RPMI7951 (cell line): ENCODE measurements around the gene GTF3C1. TPM values are rescaled to one million over a fixed set of nuclear protein-coding genes. Genes with fewer than 3 reads are reported as not detected.

Source experiments
- DNase-seq: peaks from one replicate; pipeline ENCODE4 v3.0.0-alpha.2; 2012; ENCODE audit warnings: low read depth
- total RNA-seq: library from RNA; depleted of rRNA; stranded (reverse); fragments of >200 nt; shearing (Covaris generic); gene quantifications from 2 replicates; pipeline ENCODE4 v1.2.3, GENCODE V29; 2014

GTF3C1 gene
- total RNA-seq, 1 experiment from 2014 or later = 35.9 TPM

DNA sequence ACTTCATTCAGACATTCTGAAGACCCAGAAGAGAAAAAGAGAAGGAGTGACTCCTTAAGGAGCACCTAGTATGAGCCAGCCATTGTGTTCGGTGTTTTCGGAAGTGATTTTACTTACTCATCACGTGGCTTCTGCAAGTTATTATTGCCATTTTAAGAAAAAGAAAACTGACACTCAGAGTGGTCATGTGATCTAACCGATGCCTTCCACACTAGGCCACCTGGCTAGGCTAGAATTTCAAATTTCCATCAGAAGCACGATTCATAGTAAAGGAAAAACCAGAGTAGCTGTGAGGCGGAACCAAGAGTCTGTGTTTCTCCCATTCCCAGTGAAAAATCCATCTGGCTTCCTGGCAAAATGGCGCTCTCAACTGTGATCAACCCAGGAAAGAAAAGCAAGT is 32.0 kb downstream of the GTF3C1 start:
- no peak for DNase-seq

DNA sequence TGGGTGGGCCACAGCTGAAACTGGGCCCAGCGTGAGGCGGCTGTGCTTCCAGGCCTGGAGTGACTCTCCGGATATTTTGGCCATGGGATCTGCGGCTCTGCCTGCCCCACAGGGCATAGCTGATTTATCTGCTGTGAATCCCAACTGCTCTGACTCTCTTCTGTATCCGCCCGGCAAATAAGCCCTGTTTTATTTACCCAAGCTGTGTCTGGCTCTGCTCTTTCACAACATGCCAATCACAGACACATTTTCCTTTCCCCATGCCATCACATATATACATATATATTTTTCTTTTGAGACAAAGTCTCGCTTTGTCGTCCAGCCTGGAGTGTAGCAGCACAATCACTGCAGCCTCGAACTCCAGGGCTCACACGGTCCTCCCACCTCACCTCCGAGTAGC is 33.3 kb downstream of the GTF3C1 start:
- DNase-seq = no peak

DNA sequence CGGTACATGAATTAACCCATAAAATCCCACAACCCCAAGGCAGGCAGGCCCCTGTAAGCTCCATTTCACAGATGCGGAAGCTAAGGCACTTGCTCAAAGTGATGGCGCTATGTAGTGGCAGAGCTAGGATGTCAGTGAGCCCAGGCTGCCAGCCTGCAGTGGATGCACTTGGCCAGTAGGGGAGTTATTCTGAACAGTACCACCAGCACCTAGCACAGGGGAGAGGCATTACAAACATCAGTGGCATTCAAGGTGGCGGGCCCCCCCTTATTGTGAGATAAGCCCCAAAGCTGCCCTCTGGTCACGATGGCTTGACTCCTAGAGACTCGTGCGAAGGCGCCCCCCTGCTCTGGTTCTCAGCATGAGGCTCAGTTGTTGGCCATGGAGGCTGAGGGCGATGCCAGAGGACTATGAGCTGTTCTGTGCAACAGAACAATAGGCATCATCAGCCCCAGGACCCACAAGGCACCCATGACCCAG is 33.8 kb downstream of the GTF3C1 start:
- peak; percentile 5 for DNase-seq

DNA sequence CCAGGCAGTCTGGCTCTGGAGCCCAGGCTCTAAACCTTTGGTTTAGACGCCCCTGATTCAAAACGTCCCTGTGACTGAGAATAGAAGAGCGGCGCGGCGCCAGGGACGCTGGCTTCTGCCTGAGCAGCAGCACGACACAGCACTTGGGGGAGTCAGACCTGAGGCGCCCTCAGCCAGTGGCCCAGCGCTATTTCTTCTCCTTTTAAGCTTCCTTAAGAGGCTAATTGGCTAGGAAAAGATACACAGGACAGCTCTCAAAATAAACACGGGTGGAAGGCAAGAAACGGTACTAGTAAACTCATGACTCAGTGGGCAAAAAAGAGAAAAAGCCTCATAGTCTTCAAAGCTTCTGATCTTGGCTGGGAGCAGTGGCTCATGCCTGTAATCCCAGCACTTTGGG is 34.9 kb downstream of the GTF3C1 start:
- DNase-seq = no peak

DNA sequence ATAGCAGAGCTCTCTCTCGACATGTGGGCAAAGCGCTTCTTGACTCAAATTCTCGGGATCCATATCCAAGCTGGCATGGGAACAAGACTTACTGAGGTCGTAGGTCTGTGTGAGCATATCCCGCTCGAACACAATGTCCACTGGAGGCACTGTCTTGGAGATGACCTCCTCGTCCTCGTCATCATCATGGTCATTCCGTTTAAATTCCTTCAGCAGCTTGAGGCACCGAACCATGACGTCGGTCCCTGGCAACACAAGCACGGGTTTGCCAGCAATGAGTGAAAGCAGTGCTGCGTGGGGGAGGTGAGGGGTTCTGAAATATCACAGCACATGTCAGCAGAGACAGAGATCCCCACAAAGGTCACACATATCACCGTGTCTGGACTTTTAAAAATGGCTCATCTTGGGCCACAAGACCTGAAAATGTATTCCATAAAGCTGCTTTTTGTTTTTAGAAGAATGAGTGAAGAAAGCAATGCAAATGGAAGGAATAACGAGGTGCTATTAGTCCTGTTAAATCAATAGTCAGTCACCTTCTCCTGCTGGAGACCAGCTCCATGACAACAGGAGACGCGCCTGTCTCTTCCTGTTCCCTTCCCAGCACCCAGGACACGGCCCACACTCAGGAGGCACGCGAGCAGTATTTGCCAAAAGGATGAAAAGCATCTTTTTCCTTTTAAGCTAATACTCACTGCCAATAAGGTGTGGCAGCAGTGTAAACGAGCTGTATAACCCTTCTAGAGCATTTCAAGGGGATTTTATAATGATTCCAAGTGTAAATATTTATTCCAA is 37.9 kb downstream of the GTF3C1 start:
- DNase-seq = no peak

DNA sequence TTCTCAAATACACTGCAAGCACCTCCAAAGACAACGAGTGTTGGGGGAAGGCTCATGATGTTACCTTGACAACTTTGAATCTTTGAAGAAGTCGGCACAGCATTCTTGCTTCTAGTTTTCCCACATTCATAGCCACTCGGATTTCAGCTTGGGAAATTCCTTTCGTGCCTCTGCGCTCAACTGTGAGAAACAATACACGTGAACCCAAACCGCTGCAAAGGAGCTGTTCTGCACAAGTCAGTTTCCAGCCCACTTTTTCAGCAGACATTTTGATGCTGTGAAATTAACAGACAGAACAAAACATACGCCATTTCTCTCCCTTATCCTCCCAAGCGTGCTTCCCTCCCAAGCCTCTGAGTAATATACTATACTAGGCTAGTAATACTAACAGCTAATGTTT is 41.2 kb downstream of the GTF3C1 start:
- DNase-seq = no peak

DNA sequence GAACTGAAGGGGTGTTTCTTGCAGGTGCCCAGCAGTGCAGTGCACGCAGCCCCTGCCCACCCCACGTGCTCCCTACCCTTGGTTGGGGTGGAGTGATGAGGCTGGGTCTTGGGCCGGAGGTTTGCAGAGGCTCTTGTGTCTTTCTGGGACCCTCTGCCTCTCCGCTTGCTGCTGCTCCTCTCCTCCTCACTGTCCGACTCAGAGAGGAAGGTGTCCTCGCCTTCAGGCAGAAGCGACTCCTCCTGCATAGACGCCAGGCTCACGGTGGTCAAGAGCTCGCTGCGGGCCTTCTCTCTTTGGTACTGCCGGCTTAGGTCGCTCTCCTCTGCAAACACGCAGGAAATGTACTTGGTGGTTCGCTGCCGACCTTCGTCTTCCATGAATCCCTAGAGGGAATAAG is 42.9 kb downstream of the GTF3C1 start:
- DNase-seq = no peak

DNA sequence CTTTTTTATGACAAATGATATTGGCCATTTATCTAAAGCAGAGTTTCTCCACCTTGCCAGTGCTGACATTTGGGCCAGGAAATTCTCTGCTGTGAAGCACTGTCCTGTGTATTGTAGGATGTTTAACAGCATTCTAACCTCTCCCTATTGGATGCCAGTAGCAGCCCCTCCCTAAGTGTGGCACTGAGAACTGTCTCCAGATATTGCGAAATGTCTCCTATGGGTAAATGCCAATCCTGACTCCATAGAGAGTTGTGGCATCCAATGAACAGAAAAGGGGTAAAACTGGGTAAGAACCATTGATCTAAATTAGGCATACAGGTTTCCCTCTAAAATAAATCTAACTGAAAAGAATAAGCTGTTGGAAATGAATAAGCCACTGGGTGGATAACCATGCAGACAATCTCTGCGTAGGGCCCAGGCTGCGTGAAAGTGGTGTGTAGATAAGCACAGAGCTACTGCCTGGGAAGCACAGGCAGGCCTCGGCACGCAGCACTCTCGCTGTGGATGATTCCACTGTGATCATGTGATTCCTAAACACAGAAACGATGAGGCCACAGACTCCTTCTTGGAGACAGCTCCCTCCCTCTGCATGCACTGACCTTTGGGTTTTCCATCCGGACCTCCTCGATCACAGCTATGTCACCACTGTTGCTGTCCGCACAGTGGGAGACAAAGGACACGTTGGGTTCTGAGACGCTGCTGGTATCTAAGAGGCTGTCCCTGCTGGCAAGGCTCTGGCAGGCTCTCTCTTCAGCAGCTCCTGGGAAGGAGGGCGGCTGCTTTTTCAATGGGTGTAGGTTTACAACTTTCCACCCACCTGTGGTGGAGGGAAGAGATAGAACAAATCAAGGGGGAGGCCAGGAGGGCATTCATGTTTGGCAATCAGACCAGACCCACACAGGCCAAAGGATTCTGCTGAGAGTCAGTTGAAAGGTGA is 44.1 kb downstream of the GTF3C1 start:
- DNase-seq = no peak

DNA sequence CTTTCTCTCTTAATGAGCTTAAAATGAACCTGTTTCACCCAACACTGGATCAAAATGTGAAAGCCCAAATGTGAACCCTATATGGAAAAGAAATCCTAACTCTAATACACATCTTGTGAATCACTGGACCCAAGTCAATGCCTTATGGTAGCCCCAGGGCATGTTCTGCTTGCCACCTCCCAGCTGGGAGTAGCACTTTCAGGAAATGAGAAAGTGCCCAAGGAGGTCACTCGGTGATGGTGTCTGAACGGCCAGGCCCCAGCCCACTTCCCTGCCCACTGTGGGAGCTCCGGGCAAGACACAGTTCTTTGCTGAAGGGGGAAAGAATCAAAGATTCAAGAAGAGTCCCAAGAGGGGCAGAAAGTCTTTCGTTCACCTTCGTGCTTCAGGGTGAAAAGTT is 46.1 kb downstream of the GTF3C1 start:
- peak; percentile 84 for DNase-seq

DNA sequence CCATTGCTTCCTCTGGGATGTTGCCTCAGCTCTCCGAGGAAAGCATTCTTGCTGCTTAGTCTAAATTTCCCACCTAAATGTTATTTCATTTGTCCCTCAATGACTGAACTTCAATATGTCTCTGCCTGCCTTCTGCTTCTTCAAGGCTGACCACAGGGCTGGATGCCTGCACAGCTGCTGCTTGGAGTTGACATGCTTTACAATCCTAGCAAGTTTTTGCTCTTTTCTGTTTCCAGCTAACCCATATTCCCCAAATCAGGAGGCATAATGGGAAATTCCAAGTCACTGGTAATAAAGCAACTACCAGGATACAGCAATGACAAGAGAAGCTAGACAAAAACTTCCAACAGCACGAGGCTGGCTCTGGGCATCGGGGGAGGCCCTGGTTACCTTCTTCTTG is 48.9 kb downstream of the GTF3C1 start:
- no peak for DNase-seq

DNA sequence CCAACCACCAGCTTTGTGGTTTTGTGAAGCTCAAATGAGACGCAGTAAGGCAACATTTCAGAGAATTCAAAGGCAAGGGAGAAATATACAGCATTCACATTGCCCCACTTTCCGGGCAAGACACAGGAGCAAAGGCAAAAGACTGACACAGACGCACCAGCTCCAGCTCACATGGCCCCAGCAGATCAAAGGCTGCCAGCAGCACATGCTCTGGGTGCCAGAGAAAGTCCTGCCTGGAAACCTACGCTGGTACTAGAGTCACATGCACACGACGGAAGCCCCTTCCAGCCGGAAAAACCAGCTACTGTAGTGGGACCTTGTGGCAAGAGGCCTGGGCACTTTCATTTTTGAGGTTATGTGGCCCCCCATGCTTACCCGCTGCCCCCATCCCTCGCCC is 50.1 kb downstream of the GTF3C1 start:
- no peak for DNase-seq

DNA sequence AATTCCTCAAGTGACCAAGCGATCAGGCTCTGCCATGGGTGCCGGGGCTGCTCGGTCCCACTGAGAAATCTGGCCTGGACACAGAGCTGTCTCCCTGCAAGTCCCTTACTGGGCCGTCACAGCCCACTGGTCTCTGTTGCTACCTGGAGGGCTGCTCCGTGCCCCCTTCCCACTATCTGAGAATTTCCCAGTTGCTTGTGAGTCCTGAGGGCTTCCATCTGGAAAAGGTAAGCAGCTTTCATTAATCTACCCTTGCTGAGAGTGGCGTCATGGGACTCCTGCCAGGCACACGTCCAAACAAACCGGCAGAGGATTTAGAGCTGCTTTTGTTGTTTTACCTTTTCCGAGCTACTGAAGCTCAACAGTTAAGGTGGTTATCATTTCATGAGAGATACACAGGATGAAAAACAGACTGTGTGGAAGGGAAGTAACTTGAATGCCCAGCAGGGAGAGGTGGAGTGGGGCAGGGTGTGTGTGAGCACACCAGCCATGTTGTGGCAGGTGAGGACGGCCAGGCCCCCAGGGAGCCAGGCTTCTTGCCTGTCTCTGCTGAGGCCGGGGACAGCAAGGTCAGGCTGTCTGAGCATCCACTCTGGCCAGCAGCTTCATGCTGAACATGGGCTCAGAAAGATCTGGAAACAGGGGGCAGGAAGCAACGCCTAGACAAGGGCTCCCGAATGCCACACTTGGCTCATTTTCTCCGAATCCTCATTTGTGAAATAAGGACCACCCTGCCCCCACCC is 50.6 kb downstream of the GTF3C1 start:
- DNase-seq = no peak

DNA sequence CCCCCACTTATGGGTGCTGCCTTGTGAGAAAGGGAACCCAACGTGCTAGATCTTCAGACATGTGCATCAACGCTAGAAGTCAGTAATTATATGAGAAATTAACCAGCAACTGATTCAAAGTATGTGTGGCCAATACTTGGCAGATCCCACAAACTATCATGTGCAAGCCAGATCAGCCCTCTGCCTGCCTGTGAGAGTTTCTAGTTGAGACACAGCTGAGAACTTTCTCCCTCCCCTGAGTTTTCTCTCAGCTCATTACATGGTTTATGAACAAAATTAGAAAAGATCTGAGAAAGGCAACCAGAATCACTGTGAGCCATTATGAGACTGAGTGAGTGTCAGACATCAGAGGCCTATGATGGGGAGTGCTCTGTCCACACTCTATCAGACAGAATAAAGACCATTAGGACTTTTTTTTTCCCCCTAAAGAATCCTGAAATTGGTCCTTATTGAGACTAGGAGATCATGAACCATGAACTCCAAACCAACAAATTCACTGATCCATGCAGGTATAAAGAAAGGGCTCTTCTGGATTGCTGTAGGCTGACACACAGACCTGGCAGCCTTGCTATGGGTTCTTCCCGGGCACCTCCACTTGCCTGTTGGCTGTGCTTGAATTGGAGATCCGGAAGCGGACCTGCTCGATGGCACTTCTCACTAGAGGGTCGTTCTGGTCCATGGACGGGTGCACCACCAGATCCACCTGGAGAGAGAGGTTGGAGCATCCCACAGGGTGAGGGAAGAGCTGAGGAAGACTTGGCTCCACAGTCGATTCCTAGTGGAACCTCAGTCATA is 51.5 kb downstream of the GTF3C1 start:
- DNase-seq = no peak

DNA sequence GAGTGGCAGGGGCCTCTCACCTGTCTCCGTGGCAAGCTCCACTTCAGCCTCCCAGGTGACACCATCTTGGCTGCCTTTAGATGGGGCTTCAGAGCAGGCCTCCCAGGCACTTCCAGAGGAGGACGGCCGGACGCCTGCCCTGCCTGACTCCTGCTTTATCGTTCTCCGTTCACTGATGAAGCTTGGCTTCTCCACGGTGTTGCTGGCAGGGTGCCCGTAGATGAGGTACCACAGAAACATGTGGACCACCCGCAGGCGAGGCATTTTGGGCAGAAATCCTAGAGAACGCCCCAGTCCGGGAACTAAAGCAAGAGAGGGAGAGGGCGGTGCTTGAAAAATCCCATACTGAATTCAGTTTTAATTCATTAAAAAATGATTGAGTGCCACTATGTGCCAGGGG is 54.5 kb downstream of the GTF3C1 start:
- no peak for DNase-seq

DNA sequence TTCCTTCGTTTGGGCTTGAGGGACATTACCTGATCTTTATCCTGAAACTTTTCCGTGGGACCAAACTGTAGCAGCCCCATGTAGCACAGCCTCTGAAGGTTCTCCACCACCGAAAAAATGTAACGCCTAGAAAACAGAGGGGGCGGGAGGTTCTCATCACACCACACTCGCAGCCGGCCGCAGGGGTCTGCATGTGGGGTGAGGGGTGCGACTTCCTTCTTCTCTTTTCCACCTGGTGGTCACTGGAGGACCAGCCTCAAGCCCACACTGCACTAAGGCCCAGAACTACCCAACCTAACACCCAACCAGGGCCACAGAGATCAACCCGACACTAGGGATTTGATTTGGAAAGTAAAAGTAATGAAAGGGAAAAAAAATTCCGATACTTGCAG is 57.1 kb downstream of the GTF3C1 start:
- no peak for DNase-seq

DNA sequence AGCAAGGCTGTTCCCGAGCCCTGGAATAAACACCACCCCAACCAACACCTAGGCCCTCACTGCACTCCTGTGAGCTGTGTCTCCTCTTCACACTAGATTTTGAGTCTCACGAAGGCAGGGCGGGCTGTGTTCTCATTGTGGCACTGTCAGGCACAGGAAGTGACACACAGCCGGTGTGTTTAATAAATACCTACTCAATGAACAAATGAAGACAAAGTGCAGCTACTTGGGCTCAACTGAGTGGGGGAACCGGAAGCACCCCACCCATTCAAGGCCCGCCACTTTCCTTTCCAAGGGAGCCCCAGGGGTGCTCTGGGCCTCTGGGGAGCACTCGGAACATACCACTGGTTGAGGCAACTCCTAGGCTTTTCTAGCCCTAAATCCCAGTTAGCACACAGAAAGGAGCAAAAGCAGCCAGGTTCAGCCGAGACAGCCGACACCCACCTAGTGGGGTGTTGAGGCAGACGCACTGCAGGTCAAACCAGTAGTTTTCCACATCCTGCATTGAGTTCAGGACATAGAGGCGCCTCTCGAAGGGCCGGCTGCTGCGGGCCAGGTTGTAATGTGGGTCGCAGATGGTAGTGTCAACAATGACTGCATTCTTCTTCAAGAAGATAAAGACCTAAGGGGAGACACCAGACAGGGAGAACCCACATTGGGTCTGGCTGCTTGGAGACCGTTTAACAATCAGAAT is 57.7 kb downstream of the GTF3C1 start:
- DNase-seq = no peak

DNA sequence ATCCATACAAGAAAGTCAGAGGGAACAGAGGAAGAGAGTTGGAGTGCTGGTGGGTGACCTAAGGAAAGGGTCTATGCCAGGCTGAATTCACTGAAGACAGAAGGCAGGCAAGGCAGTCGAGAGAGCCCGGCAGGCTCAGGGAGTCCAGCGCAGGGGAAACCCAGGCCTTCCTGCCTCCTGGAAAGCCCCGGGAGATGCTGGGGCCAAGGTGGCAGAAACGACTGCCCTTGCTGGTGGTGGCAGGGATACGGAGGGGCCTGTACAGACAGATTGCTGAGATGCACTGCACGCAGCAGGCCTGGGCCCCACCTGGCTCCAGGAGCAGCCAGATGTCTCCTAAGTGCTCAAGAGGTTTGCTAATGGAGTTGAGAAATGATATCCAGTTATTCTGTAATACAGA is 59.8 kb downstream of the GTF3C1 start:
- DNase-seq = no peak

DNA sequence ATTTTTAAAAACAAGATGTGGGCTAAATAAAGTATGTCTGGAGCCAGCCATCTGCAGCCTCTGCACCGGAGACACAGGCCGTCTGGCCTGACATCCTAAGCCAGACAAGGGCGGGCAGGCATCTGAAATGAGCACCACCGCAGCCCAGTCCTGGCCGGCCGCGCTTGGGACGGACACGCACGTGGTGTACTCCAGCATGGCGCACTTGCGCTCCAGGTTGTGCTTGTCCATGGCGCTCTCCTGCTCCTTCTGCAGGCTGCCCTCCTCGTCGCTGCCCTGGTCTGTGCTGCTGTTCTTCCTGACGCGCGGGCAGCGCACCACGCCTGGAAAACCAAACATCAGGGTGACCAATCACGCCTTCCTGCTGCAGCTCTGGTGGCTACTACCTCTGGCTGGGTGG is 60.3 kb downstream of the GTF3C1 start:
- DNase-seq = no peak

DNA sequence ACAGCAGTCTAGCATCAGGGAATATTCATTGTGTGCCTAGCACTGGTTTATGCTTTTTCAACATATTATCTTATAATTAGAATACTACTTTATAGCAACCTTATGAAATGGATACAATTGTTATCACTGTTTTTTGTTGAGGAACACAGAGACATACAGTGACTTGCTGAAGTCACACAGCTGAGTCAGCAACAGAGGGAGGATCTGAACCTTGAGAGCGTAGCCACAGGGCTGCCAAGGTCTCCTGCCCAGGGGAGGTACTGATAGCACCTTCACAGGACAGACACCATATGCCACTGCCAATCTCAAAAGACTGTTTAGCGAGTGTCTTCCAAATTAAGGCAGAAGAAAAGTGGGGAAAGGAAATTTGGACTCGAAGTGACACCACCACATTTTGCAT is 63.0 kb downstream of the GTF3C1 start:
- DNase-seq = no peak

DNA sequence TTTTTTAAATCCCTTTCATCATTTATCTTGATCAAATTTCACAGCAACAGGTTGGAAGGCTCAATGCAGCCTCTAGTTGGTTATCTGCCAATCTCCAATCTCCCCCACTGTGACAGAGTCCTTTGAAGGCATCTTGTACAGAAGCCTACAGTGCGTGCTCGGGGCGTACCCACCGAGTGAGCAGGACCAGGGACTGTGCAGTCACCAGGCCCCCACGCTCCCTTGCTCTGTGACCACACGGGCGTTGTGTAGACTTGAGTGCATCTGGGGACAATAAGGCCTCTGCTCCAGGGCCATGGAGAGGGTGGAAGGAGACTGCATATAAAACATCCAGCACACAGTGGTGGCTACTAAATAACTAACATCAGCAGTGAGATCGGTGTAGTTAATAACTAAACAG is 63.4 kb downstream of the GTF3C1 start:
- no peak for DNase-seq

DNA sequence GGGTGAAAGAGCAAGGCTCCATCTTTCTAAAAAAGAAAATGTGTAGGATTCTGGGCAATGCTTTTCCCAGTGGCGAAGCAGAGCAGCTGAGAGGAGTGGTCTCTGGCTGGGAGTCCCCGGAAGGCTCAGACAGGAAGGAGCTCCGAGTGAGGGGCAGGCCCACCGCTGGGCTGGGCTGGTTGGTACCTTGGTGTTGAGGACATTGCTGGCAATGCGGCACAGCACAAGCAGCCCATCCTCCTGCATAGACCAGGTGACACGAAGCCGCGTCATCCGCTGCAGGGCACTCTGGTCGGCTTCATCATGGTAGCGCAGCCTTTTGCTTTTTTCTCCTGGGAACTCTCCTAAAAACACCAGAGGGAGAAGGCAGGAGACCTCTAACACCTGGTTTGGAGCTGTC is 63.9 kb downstream of the GTF3C1 start:
- no peak for DNase-seq
